Fibroblast of lung (primary cell): Measurements from ENCODE around the gene KDM8.

Source experiments
- CTCF ChIP-seq, 2 donors: IDR thresholded peaks in 1 of 2; conservative IDR thresholded peaks in 1 of 2; 1 replicate in 1 of 2; 2 replicates in 1 of 2; pipeline ENCODE4 v1.5.1; 2011 to 2012; ENCODE audit warnings: low read length in 2 of 2, control low read depth in 1 of 2, inconsistent platforms in 1 of 2, low read depth in 1 of 2, mild to moderate bottlenecking in 1 of 2
- EZH2 ChIP-seq: IDR thresholded peaks from 2 replicates; pipeline ENCODE4 v1.5.1; 2012; ENCODE audit warnings: low read length, control low read depth, mild to moderate bottlenecking; ENCODE audit errors: missing control alignments

DNA sequence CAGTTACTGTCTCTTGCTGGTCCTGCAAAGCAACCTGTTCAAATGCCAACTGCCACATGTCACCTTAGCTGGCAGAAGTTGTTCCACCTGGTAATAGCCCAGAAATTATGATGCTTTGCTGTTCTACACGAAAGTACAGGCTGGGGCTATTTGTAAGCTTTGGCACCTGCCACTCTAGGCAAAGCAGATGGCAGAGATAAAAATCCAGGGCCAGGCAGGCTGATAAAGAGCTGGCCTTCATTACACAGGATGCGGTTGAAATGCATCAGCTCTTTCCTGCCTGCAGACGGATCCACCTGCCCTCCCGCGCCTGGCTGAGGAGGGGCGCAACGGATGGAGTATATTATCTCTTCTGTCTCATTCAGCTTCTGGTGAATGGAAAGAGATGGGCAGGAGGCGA, 29.3 kb upstream of the KDM8 start:
- no peak for TF ChIP-seq CTCF (conservative IDR thresholded peaks at IDR 0.05 in 1 of 2, IDR thresholded peaks at IDR 0.05 in 1 of 2; ENCODE audit: low read depth in 1 of 2, low read length in 2 of 2)
- TF ChIP-seq EZH2 = no peak
